ENCODE measurements around the gene C3orf22. TPM values are rescaled to one million over a fixed set of nuclear protein-coding genes. Genes with fewer than 3 reads are reported as not detected.

Gene C3orf22
- total and polyA plus RNA-seq, 9 of the 15 experiments (the other 6 are each of a cell fraction or from before 2014, with no cell fraction given) = not detected

- H3K9me3 ChIP-seq (replicated peaks; ENCODE audit: control insufficient read depth, insufficient read depth, low read depth, low read length) = no peaks in the 10 kb centered on the region
- no peaks in the 10 kb centered on the region for H3K79me2 ChIP-seq (ENCODE audit: control insufficient read depth, insufficient read depth, low read length)
- no peaks in the 10 kb centered on the region for H3K36me3 ChIP-seq (ENCODE audit: control insufficient read depth, insufficient read depth, low read length)
- in situ Hi-C loops (cut with MboI) = no loop called here
- H2AFZ ChIP-seq (ENCODE audit: low read depth, low read length) = no peak overlapping the region
- ChIA-PET POLR2A (no interaction called here), CTCF (ENCODE audit: low intra/inter-chr PET ratio) (no interaction called here)
- BruUV-seq (replicated peaks) = no TSS peak
- intact Hi-C loops (cut with micrococcal nuclease) = loop anchor here (10.0 kb wide), 2 partner anchors 143 to 223 kb away; no protein-coding TSS in a partner anchor
- H3K27me3 ChIP-seq (ENCODE audit: control insufficient read depth in 2 of 2, insufficient read depth in 2 of 2, low read length in 2 of 2) = peaks cover 0 to 11% of the 10 kb centered on the region in 2 experiments; a peak in 1 of 5 replicates
- no peak for ATAC-seq
- H4K20me1 ChIP-seq (replicated peaks; ENCODE audit: control insufficient read depth, insufficient read depth, low read length) = peaks cover 3% of the 10 kb centered on the region; the same call in 1 of the 2 replicates
- H3K9ac ChIP-seq (ENCODE audit: insufficient read depth in 1 of 2, low read depth in 2 of 2, low read length in 2 of 2) = no peak overlapping the region; a peak in 1 of 4 replicates
- no peak overlapping the region for H3K27ac ChIP-seq (ENCODE audit: extremely low read depth, low read depth, low read length)
- no peak for DNase-seq (ENCODE audit: extremely low read depth in 1 of 4, low spot score in 3 of 4)
- FAIRE-seq = no peak
- WGBS (ENCODE audit: insufficient coverage, low coverage, missing lambda C conversion rate) = 0% methylated on average over 8 of the region's 11 CpGs
- no peaks in the 10 kb centered on the region for H3K9me1 ChIP-seq (ENCODE audit: control insufficient read depth, insufficient read depth, low read length)
- no peak overlapping the region for H3K4me2 ChIP-seq (ENCODE audit: insufficient read depth, low read length)
- peaks cover 0 to 12% of the 10 kb centered on the region in 2 experiments; a peak in 2 of 5 replicates for H3K4me1 ChIP-seq (replicated peaks in 1 of 2; ENCODE audit: control insufficient read depth in 2 of 2, insufficient read depth in 2 of 2, low read length in 2 of 2)
- no peak for TF ChIP-seq CHD1 (IDR thresholded peaks at IDR 0.05; ENCODE audit: low read length)
- TF ChIP-seq ZNF668 (CRISPR knock-in tag; IDR thresholded peaks at IDR 0.05) = no peak
- TF ChIP-seq ESRRB (CRISPR knock-in tag; IDR thresholded peaks at IDR 0.05; ENCODE audit: borderline replicate concordance) = no peak
- TF ChIP-seq MEF2A (IDR thresholded peaks at IDR 0.05; ENCODE audit: control insufficient read depth, low read depth, low read length) = no peak
- TF ChIP-seq THRA (IDR thresholded peaks at IDR 0.05) = no peak
- TF ChIP-seq MLLT1 (IDR thresholded peaks at IDR 0.05) = no peak
- TF ChIP-seq ZEB2 (IDR thresholded peaks at IDR 0.05) = no peak
- no peak for TF ChIP-seq LARP7 (IDR thresholded peaks at IDR 0.05)
- H3K4me3 ChIP-seq = no peak overlapping the region
Measured at GRCh38 chr3:126521122-126521891, 37.4 kb downstream of the C3orf22 start.

Data from K562 (cell line).